ENCODE measurements around the gene MAST2. TPM values are rescaled to one million over a fixed set of nuclear protein-coding genes. Genes with fewer than 3 reads are reported as not detected.

The MAST2 gene
- total RNA-seq, 1 experiment from 2014 or later: 37.2 TPM

GRCh38 chr1:46036894-46037839, 233.8 kb downstream of the MAST2 start:
- peak; percentile 92 for DNase-seq (ENCODE audit: low spot score)
- Mint-ChIP-seq H3K9me3 (no peaks in the 10 kb centered on the region), H3K27ac (no peak overlapping the region), H3K27me3 (ENCODE audit: low read depth) (no peaks in the 10 kb centered on the region), H3K4me3 (no peak overlapping the region), H3K36me3 (peaks cover 4% of the 10 kb centered on the region), H3K4me1 (no peaks in the 10 kb centered on the region)
- POLR2A ChIA-PET: no interaction called here
- CTCF ChIA-PET: interaction anchor here (0.7 to 7.2 kb wide), 3 partner anchors 130 to 208 kb away, joined by 3 to 60 read pairs (median 8); no protein-coding TSS in a partner anchor
- ATAC-seq: peak; percentile 76
- no peak for TF ChIP-seq OVOL2 (CRISPR knock-in tag; IDR thresholded peaks at IDR 0.05; ENCODE audit: borderline replicate concordance)
- no peak for TF ChIP-seq FOXK1 (CRISPR knock-in tag; IDR thresholded peaks at IDR 0.05)
- TF ChIP-seq CREB1 (CRISPR knock-in tag; IDR thresholded peaks at IDR 0.05): no peak
- TF ChIP-seq ZNF396 (CRISPR knock-in tag; IDR thresholded peaks at IDR 0.05; ENCODE audit: borderline replicate concordance): no peak
- no peak for TF ChIP-seq NR1H2 (CRISPR knock-in tag; IDR thresholded peaks at IDR 0.05)
- no peak for TF ChIP-seq ZNF425 (CRISPR knock-in tag; conservative IDR thresholded peaks at IDR 0.05)
- no peak for TF ChIP-seq ZNF671 (CRISPR knock-in tag; IDR thresholded peaks at IDR 0.05)
- TF ChIP-seq MAX (CRISPR knock-in tag; IDR thresholded peaks at IDR 0.05): no peak
- no peak for TF ChIP-seq ELF4 (CRISPR knock-in tag; IDR thresholded peaks at IDR 0.05; ENCODE audit: low read depth)
- no peak for TF ChIP-seq MYBL2 (CRISPR knock-in tag; IDR thresholded peaks at IDR 0.05)
- TF ChIP-seq RELA (CRISPR knock-in tag; IDR thresholded peaks at IDR 0.05; ENCODE audit: borderline replicate concordance): no peak
- no peak; the same call in 1 of the 2 replicates for TF ChIP-seq TEAD1 (CRISPR knock-in tag; IDR thresholded peaks at IDR 0.05)
- TF ChIP-seq FOXJ3 (CRISPR knock-in tag; IDR thresholded peaks at IDR 0.05; ENCODE audit: borderline replicate concordance): no peak
- no peak for TF ChIP-seq GRHL2 (CRISPR knock-in tag; IDR thresholded peaks at IDR 0.05; ENCODE audit: insufficient replicate concordance, severe bottlenecking)
- TF ChIP-seq MXD4 (CRISPR knock-in tag; IDR thresholded peaks at IDR 0.05; ENCODE audit: borderline replicate concordance): no peak
- TF ChIP-seq PRDM15 (CRISPR knock-in tag; IDR thresholded peaks at IDR 0.05): peak; percentile 57; the same call in 1 of the 2 replicates
- no peak for TF ChIP-seq ZNF219 (CRISPR knock-in tag; IDR thresholded peaks at IDR 0.05; ENCODE audit: borderline replicate concordance)
- TF ChIP-seq ZNF423 (CRISPR knock-in tag; IDR thresholded peaks at IDR 0.05): no peak
- no peak for TF ChIP-seq ARID4B (CRISPR knock-in tag; IDR thresholded peaks at IDR 0.05; ENCODE audit: borderline replicate concordance)
- TF ChIP-seq FOXP1 (CRISPR knock-in tag; IDR thresholded peaks at IDR 0.05; ENCODE audit: borderline replicate concordance): peak; percentile 36; the same call in 1 of the 2 replicates
- TF ChIP-seq RORB (CRISPR knock-in tag; IDR thresholded peaks at IDR 0.05): no peak
- TF ChIP-seq ETV6 (CRISPR knock-in tag; IDR thresholded peaks at IDR 0.05): 0 out of 2 replicates have a peak, but pooled peaks have one; percentile 38
- no peak for TF ChIP-seq ATF2 (CRISPR knock-in tag; IDR thresholded peaks at IDR 0.05; ENCODE audit: borderline replicate concordance, low read depth)
- TF ChIP-seq ZNF263 (CRISPR knock-in tag; IDR thresholded peaks at IDR 0.05; ENCODE audit: low read depth): no peak
